Measurements from ENCODE around the gene SMAGP. TPM values are rescaled to one million over a fixed set of nuclear protein-coding genes. Genes with fewer than 3 reads are reported as not detected.

The SMAGP gene
- total and polyA plus RNA-seq, 2 donors (not counting 3 experiments of a cell fraction or from before 2014, with no cell fraction given), result 21.4 to 26.2 TPM

GRCh38 chr12:51197736-51198567, 72.3 kb downstream of the SMAGP start:
- H3K27me3 ChIP-seq (ENCODE audit: control insufficient read depth in 2 of 2, insufficient read depth in 2 of 2, low read length in 2 of 2), result no peaks in the 10 kb centered on the region
- no peaks in the 10 kb centered on the region for H3K36me3 ChIP-seq (ENCODE audit: control insufficient read depth in 2 of 2, extremely low read depth in 1 of 2, insufficient read depth in 2 of 2, low read length in 2 of 2)
- TF ChIP-seq MAX (IDR thresholded peaks at IDR 0.05; ENCODE audit: insufficient read depth, insufficient read length) (no peak), JUN (IDR thresholded peaks at IDR 0.05; ENCODE audit: borderline replicate concordance, insufficient read depth, insufficient read length, low read depth) (no peak), CTCF (IDR thresholded peaks at IDR 0.05; ENCODE audit: extremely low read depth in 1 of 2, insufficient read depth in 1 of 2, low read depth in 1 of 2, low read length in 2 of 2) (no peak), POLR2A (IDR thresholded peaks at IDR 0.05; ENCODE audit: low read depth, low read length) (no peak), EZH2 (IDR thresholded peaks at IDR 0.05; ENCODE audit: borderline replicate concordance, low read depth, low read length, severe bottlenecking) (no peak), MYC (IDR thresholded peaks at IDR 0.05; ENCODE audit: low read depth, low read length) (no peak), FOS (IDR thresholded peaks at IDR 0.05; ENCODE audit: borderline replicate concordance, insufficient read depth, low read length) (no peak), GATA2 (IDR thresholded peaks at IDR 0.05; ENCODE audit: insufficient read depth, insufficient read length, low read depth, low read length) (no peak), POLR2AphosphoS5 (IDR thresholded peaks at IDR 0.05; ENCODE audit: insufficient read depth, low read depth, low read length) (no peak)
- CTCF ChIA-PET, result no interaction called here
- no peaks in the 10 kb centered on the region for H3K4me1 ChIP-seq (ENCODE audit: control insufficient read depth, extremely low read depth, insufficient read depth, low read length)
- intact Hi-C loops (cut with micrococcal nuclease) (no loop called here), dilution Hi-C loops (cut with MboI; ENCODE audit: extremely low pct_ligation_motif_present, low sequenced_read_pairs) (no loop called here)
- H4K20me1 ChIP-seq (replicated peaks; ENCODE audit: control insufficient read depth, extremely low read depth, insufficient read depth, low read length), result no peaks in the 10 kb centered on the region
- H3K9me3 ChIP-seq (replicated peaks; ENCODE audit: control insufficient read depth, insufficient read depth, low read length), result no peaks in the 10 kb centered on the region
- no peak overlapping the region for H3K4me2 ChIP-seq (ENCODE audit: insufficient read depth, low read length)
- BruUV-seq (replicated peaks), result no TSS peak
- FAIRE-seq (no peak), DNase-seq (ENCODE audit: low read depth, low spot score) (no peak)
- H3K9ac ChIP-seq (replicated peaks; ENCODE audit: extremely low read depth, insufficient read depth, low read length), result no peak overlapping the region
- no peak overlapping the region for H3K27ac ChIP-seq (ENCODE audit: insufficient read depth, low read depth, low read length)
- no peak overlapping the region for H2AFZ ChIP-seq (ENCODE audit: low read depth, low read length)
- no peaks in the 10 kb centered on the region for H3K9me1 ChIP-seq (replicated peaks; ENCODE audit: control insufficient read depth, extremely low read depth, insufficient read depth, low read length)
- H3K4me3 ChIP-seq (replicated peaks in 1 of 3; ENCODE audit: insufficient read depth in 1 of 3, low read depth in 1 of 3, low read length in 3 of 3), result no peak overlapping the region
- no peaks in the 10 kb centered on the region for H3K79me2 ChIP-seq (ENCODE audit: control insufficient read depth, insufficient read depth, low read length)
- POLR2A ChIA-PET, result no interaction called here
